ENCODE results near the gene MAB21L4.

- no peak for TF ChIP-seq CTCF (IDR thresholded peaks at IDR 0.05; ENCODE audit: control extremely low read depth in 1 of 3, insufficient read depth in 1 of 3, low read depth in 1 of 3, low read length in 3 of 3)
- no peak for TF ChIP-seq EZH2 (IDR thresholded peaks at IDR 0.05; ENCODE audit: low read depth, low read length, severe bottlenecking)
- TF ChIP-seq RFX5 (IDR thresholded peaks at IDR 0.05; ENCODE audit: borderline replicate concordance, low read depth, low read length), result no peak
- TF ChIP-seq HDAC2 (IDR thresholded peaks at IDR 0.05; ENCODE audit: borderline replicate concordance in 1 of 2, low read depth in 2 of 2, low read length in 2 of 2), result no peak
- TF ChIP-seq JUND (IDR thresholded peaks at IDR 0.05; ENCODE audit: low read length), result no peak
- TF ChIP-seq RNF2 (IDR thresholded peaks at IDR 0.05; ENCODE audit: borderline replicate concordance, low read depth, low read length, missing control alignments, poor library complexity, severe bottlenecking), result no peak
- TF ChIP-seq TAF1 (IDR thresholded peaks at IDR 0.05; ENCODE audit: low read depth, low read length), result no peak
- no peak for TF ChIP-seq GTF2F1 (IDR thresholded peaks at IDR 0.05; ENCODE audit: borderline replicate concordance, low read depth, low read length)
Measured at GRCh38 chr2:240896394-240896793, 438 bp upstream of the MAB21L4 start.

Measured in H1 (cell line).